Astrocyte of the spinal cord (primary cell): ENCODE measurements around the gene JPH3.
"Not testable (repeated sequence)": the region's sequence is repeated elsewhere in the genome, so short reads cannot be mapped to it uniquely, and the experiment has no call there.

Source experiments
- DNase-seq: peaks from one replicate; pipeline ENCODE4 v3.0.0; 2011; ENCODE audit warnings: low read depth, low spot score
- H3K4me3 ChIP-seq: 2 replicates; pipeline ENCODE4 v1.5.1; 2011; ENCODE audit warnings: low read depth, mild to moderate bottlenecking, low read length, moderate library complexity
- in situ Hi-C: cut with HindIII; loops from 2 replicates; pipeline ENCODE4 v1.10.0; 2017; ENCODE audit warnings: low sequenced_read_pairs
- TF ChIP-seq, protein P1 (sequence below): IDR thresholded peaks from 2 replicates; pipeline ENCODE4 v1.5.1; 2012; ENCODE audit warnings: low read depth, mild to moderate bottlenecking, low read length, inconsistent platforms

The JPH3 gene

DNA sequence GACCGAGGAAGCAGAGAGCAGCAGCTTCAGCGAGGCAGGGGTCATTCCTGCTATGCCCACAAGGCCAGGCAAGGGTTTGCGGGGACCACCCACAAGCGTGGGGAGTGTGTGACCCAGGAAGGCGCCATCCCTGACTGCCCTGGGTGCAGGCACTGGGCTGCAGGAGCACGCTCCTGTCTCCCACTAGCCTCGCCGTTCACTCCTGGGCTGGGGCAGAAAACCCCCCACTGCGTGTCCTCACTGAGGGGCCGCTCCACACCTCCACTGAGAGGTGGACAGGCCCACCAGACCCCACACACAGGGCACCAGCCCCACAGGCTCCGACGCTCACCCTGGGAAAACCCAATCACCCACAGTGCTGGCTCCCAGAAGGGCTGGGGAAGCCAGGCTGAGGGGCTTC lies 107.4 kb downstream of the JPH3 start:
- H3K4me3 ChIP-seq, result no peak overlapping the region
- in situ Hi-C loops, result no loop called here
- no peak for DNase-seq
- TF ChIP-seq, protein P1, sequence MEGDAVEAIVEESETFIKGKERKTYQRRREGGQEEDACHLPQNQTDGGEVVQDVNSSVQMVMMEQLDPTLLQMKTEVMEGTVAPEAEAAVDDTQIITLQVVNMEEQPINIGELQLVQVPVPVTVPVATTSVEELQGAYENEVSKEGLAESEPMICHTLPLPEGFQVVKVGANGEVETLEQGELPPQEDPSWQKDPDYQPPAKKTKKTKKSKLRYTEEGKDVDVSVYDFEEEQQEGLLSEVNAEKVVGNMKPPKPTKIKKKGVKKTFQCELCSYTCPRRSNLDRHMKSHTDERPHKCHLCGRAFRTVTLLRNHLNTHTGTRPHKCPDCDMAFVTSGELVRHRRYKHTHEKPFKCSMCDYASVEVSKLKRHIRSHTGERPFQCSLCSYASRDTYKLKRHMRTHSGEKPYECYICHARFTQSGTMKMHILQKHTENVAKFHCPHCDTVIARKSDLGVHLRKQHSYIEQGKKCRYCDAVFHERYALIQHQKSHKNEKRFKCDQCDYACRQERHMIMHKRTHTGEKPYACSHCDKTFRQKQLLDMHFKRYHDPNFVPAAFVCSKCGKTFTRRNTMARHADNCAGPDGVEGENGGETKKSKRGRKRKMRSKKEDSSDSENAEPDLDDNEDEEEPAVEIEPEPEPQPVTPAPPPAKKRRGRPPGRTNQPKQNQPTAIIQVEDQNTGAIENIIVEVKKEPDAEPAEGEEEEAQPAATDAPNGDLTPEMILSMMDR, result no peak

DNA sequence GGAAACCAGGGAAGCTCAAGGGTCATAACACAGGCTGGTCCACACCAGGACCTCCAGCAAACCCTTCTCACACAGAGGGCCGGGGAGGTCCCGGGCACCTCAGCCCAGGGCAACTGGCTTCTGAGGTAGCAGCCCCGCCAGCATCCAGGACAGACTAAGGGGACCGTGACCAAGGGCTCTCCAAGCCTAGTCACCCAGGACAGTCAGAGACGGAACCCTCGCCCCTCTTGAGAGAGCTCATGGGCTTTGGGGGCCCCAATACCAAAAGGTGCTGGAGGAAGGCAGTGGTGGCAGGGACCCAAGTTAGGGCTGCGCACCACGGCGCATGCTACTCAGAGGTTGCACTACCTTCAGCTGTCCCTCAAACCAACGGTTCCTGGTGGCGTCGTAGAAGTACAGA lies 108.6 kb downstream of the JPH3 start:
- no peak overlapping the region for H3K4me3 ChIP-seq
- in situ Hi-C loops, result no loop called here
- DNase-seq, result no peak
- TF ChIP-seq, protein P1, result no peak

GRCh38 chr16:87712184-87712762 lies 110.0 kb downstream of the JPH3 start:
- no peak overlapping the region for H3K4me3 ChIP-seq
- no peak for DNase-seq
- TF ChIP-seq, protein P1, result no peak
- in situ Hi-C loops, result no loop called here

DNA sequence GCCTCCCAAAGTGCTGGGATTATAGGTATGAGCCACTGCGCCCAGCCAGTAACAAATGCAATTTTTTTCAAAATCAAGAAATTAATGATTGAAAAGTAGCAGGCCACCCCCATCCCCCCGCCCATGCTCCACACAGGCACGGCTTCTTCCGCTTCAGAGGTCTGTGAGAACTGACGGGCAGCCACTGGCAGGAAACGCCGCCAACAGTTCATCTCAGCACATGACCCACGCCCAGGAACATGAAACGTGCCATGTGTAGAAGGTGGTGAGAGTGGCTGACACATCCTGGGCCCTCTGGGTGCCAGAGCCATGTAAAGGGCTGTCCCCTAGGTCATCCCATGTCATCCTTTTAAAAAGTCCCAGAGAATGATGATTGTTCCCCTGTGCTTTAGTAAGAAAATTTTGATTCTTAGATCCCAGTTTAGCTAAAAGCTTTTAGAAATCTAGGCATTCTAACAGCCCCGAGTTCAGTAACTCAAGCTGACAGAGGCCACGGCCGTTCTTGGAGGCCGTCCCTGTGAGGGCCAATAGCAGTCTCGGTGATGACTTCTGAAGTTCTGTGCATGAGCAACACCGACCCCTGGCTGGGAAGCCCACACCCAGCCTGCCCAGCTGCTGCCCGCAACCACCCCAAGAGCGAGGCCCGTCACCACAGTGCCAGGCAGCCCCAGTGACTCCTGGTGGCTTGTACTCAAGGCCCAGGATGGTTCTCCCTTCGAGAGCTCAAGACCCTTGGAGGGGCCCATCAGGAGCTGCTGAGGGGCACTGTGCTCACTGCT lies 111.3 kb downstream of the JPH3 start:
- no peak overlapping the region for H3K4me3 ChIP-seq
- TF ChIP-seq, protein P1, result no peak
- in situ Hi-C loops, result no loop called here
- DNase-seq, result no peak

- DNase-seq, result no peak
- in situ Hi-C loops, result no loop called here
- H3K4me3 ChIP-seq, result no peak overlapping the region
- TF ChIP-seq, protein P1, result no peak
Measured at GRCh38 chr16:87715231-87715630, 112.9 kb downstream of the JPH3 start.

DNA sequence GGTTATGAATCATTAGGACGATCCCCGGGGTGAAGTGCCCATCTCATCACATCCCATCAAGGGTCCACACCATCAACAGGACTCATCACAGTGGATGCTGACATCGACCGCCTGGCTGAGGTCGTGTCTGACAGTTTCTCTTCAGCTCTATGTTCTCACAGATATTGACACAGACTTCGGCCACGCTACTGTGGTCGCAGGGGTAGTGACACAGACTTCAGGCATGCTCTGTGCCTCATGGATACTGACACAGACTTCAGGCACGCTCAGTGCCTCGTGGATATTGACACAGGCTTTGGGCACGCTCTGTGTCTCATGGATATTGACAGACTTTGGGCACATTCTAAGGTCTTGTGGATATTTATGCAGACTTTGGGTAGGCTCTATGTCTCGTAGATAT lies 113.3 kb downstream of the JPH3 start:
- in situ Hi-C loops, result no loop called here
- DNase-seq, result peak; percentile 14
- H3K4me3 ChIP-seq, result no peak overlapping the region
- TF ChIP-seq, protein P1, result no peak

- in situ Hi-C loops, DNase-seq: not testable (repeated sequence)
Measured at GRCh38 chr16:87718831-87719230, 116.5 kb downstream of the JPH3 start.

More at GRCh38 chr16:87718831-87719230, 116.5 kb downstream of the JPH3 start:
- H3K4me3 ChIP-seq, result not testable (repeated sequence)
